ENCODE data around the gene CMYA5.

The CMYA5 gene

DNA sequence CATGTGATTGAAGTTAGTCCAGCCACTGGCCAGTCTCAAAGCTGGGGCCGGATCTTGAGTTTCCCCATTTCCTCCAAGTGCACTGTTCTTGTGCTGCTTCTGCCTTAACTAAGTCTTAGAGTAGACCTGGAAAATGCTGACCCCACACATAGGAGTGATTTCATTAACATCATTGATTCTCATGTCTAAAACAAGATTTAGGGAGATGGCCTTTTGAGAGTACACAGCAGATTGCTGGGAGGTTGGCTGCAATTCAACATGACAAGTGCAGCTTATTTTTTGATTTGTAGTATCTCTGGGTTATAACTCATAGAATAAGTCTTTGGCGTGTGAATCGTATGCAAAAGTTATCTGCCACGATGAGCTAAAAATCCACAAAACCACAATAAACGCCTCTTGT, 131.0 kb downstream of the CMYA5 start:
- TF ChIP-seq, protein P1, sequence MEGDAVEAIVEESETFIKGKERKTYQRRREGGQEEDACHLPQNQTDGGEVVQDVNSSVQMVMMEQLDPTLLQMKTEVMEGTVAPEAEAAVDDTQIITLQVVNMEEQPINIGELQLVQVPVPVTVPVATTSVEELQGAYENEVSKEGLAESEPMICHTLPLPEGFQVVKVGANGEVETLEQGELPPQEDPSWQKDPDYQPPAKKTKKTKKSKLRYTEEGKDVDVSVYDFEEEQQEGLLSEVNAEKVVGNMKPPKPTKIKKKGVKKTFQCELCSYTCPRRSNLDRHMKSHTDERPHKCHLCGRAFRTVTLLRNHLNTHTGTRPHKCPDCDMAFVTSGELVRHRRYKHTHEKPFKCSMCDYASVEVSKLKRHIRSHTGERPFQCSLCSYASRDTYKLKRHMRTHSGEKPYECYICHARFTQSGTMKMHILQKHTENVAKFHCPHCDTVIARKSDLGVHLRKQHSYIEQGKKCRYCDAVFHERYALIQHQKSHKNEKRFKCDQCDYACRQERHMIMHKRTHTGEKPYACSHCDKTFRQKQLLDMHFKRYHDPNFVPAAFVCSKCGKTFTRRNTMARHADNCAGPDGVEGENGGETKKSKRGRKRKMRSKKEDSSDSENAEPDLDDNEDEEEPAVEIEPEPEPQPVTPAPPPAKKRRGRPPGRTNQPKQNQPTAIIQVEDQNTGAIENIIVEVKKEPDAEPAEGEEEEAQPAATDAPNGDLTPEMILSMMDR (conservative IDR thresholded peaks at IDR 0.05) = no peak
- H3K27ac ChIP-seq = no peak overlapping the region

DNA sequence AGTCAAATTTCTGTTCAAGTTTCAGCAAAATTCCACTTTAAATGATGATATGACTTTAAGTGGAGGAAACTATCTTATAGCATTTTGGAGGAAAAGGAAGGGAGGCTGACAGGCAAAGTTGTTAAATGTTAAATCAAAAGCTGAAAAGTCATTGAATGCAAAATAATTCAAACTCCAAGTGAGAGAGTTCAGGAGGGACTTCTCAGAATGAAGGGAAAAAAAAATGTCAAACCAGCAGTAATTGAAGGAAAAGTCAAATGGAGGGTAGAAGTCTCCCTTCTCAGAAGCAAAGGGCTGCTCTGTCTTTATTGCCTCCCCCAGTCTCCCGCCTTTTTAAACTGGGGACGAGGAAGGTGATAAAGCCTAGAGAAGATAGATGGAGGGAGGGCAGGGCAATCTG, 134.8 kb downstream of the CMYA5 start:
- H3K27ac ChIP-seq = no peak overlapping the region
- TF ChIP-seq, protein P1 (conservative IDR thresholded peaks at IDR 0.05) = no peak

DNA sequence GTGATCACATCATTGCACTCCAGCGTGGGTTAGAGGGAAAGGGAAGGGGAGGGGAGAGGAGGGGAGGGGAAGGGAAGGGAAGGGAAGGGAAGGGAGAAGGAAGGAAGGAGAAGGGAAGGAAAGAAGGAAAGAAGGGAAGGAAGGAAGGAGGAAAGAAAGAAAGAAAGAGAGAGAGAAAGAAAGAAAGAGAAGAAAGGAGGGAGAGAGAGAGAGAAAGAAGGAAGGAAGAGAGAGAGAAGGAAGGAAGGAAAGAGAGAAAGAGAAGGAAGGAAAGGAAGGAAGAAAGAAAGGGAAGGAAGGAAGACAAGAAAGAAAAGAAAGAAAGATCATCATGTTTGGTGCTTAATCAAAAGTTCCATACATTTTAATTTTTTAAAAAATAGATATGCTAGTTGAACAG, 136.2 kb downstream of the CMYA5 start:
- TF ChIP-seq, protein P1 (conservative IDR thresholded peaks at IDR 0.05) = no peak
- H3K27ac ChIP-seq = no peak overlapping the region

DNA sequence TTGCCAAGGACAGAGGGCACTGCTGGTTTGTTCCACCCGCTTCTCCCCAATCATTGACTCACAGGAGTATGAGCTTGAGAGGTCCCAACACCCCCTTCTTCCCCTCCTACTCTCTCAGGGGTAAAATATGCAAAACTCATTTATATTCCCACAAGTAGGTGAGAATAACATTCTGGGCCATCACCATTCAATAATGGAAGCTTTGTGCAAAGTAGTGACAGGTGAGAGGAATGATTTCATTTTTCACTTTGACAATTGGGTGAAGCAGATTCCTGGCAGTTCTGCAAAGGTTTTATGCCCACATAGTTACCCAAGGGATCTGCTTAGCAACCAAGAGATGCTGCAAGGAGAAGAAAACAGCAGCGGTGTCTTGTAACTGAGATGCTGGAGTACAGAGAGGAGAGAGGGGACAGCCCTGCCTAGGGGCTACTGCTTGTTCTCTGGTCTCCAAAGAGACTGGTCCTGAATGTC, 137.6 kb downstream of the CMYA5 start:
- no peak overlapping the region for H3K27ac ChIP-seq
- TF ChIP-seq, protein P1 (conservative IDR thresholded peaks at IDR 0.05) = no peak

DNA sequence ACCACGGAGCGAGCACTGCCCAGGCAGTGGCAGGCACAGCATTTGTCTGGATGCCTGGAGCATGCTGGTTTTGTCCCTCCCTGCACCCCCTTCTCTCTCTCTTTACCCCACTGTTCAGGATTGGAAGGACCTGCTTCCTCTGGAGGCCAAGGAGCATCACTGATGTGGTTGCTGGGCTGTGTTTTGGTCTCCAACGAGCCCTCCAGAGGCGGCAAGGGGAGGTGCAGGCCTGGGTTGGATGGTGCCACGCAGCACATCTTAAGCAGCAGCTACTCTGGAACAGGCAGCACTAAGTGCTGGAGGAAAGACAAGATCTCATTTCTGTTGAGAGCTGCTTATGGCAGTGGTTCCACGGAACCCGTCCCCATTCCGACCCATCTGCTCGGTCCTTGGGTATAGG, 139.6 kb downstream of the CMYA5 start:
- TF ChIP-seq, protein P1 (conservative IDR thresholded peaks at IDR 0.05) = no peak; the same call in 1 of the 2 replicates
- no peak overlapping the region for H3K27ac ChIP-seq

DNA sequence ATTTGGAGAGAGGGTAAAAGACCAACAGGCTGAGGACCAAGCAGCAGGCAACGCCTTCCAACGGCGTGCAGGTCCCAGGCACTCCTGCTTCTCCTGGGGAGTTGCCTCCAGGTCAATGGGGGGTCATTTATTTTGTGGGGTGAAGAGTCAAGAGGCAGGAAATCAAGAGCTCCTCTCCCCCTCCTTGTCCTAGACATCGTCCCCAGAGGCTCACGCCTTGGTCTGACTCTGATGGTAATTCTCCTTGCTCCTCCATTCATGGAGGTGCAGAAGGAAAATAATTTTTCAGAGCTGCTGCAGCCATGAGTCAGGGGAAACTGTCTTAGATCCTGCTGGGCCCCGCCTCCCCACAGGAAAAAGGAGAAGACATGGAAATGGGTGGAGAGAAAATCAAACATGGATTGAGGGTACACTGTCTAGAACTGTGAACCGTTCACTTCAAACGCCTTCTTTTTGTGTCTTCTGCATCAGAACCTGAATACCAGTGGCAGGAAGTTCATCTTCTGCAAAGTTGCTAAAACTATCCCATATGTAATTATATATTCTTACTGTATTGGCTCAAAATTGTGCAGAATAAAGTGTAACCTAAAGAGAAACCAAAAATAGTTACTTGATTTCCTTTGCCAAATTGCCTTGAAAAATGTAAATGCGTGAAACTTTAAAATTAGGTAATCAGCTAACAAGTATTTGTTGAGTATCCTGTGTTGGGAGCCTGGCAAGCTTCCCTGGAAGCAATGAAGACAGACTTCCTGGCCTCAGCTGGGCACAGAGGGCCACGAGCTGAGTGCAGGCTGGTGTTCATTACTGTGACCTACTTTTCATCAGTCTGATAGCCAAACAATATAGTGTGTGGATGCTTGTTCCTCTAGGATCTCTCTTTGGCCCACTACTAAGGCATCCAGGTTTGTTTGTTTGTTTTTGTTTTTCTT, 142.0 kb downstream of the CMYA5 start:
- no peak overlapping the region for H3K27ac ChIP-seq
- TF ChIP-seq, protein P1 (conservative IDR thresholded peaks at IDR 0.05) = no peak

DNA sequence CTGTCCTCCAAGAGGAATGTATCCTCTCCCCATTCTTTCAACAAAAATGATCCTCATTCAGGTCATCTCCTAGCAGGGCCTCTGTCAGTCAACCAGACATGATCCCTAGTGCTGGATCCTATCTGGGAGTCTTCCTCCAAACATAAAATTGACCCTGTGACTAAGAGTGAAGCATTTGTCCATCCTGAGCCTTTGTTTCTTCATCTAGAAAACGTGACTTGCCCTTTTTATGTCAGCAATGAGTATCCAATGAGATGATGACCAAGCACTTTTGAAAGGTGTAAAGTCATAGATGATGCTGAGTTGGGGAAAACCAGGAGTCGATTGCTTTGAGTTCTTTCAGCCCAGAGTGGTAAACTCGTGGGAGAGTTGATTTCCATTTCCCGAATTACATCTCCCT, 143.3 kb downstream of the CMYA5 start:
- TF ChIP-seq, protein P1 (conservative IDR thresholded peaks at IDR 0.05) = no peak
- no peak overlapping the region for H3K27ac ChIP-seq
